ENCODE data around the gene TPR. TPM values are rescaled to one million over a fixed set of nuclear protein-coding genes. Genes with fewer than 3 reads are reported as not detected.

Gene TPR
- total and polyA plus RNA-seq, 2 of the 8 experiments (the other 6 are each of a cell fraction or from before 2014, with no cell fraction given) = 57.1 to 102 TPM

DNA sequence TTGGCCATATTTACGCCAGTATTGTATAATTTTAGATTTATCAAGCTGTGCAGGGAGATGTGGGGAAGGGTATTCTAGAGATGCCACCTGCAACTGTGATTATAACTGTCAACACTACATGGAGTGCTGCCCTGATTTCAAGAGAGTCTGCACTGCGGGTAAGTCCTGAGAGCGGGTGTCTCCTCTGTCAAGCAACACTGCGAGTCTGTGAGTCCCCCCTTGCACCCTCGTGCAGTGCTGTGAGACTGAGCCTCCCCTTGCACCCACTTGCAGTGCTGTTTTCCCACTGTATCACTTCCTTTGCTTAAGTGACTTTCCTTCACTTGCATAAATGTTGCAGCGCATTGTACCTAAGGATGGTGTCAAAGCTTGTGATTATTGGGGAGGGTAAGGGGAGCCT lies 75.0 kb downstream of the TPR start:
- ChIA-PET POLR2A (ENCODE audit: partially characterized antibody) (no interaction called here), CTCF (ENCODE audit: partially characterized antibody) (interaction anchor here (0.9 kb wide), 1 partner anchor 25 kb away, joined by 4 read pairs; no protein-coding TSS in a partner anchor)
- Histone ChIP-seq H3K27ac (ENCODE audit: low read depth, low read length) (no peak overlapping the region), H2BK5ac (ENCODE audit: low read depth, low read length) (no peak overlapping the region), H2BK20ac (ENCODE audit: low read length) (no peak overlapping the region), H4K91ac (replicated peaks; ENCODE audit: insufficient read length, low read length) (no peak overlapping the region), H3K4me2 (ENCODE audit: insufficient read depth in 1 of 2, low read depth in 2 of 2, low read length in 2 of 2) (no peak overlapping the region), H2AK5ac (ENCODE audit: low read depth, low read length) (no peak overlapping the region), H3K14ac (ENCODE audit: insufficient read length) (no peak overlapping the region), H2BK12ac (ENCODE audit: low read depth, low read length) (no peak overlapping the region), H3K23me2 (ENCODE audit: low read depth, low read length) (no peaks in the 10 kb centered on the region), H3K18ac (ENCODE audit: extremely low read depth, low read length) (no peak overlapping the region), H3K9me3 (ENCODE audit: insufficient read depth in 2 of 2, low read depth in 1 of 2, low read length in 1 of 2) (no peaks in the 10 kb centered on the region), H3K4me1 (replicated peaks in 1 of 4; ENCODE audit: control insufficient read depth in 3 of 4, insufficient read depth in 4 of 4, low read length in 3 of 4) (no peaks in the 10 kb centered on the region), H3K27me3 (replicated peaks in 1 of 4; ENCODE audit: control insufficient read depth in 3 of 4, extremely low read depth in 1 of 4, insufficient read depth in 3 of 4, low read length in 3 of 4) (no peaks in the 10 kb centered on the region), H2AFZ (ENCODE audit: low read length) (no peak overlapping the region), H3K56ac (replicated peaks; ENCODE audit: insufficient read length, low read depth, low read length) (no peak overlapping the region), H3K4ac (replicated peaks; ENCODE audit: insufficient read length, low read depth, low read length) (no peak overlapping the region), H4K8ac (ENCODE audit: extremely low read depth, insufficient read depth, low read length) (no peak overlapping the region), H4K20me1 (replicated peaks in 1 of 2; ENCODE audit: control insufficient read depth in 1 of 2, insufficient read depth in 2 of 2, low read length in 2 of 2) (no peaks in the 10 kb centered on the region), H3K79me2 (ENCODE audit: control insufficient read depth in 1 of 2, insufficient read depth in 2 of 2, low read length in 2 of 2) (no peaks in the 10 kb centered on the region), H3K23ac (ENCODE audit: insufficient read length) (no peak overlapping the region), H3K36me3 (ENCODE audit: control insufficient read depth in 2 of 4, insufficient read depth in 4 of 4, low read length in 3 of 4) (no peaks in the 10 kb centered on the region), H3K9ac (replicated peaks in 1 of 4; ENCODE audit: extremely low read depth in 1 of 4, low read depth in 3 of 4, low read length in 3 of 4) (no peak overlapping the region), H3K4me3 (ENCODE audit: extremely low read depth in 1 of 4, insufficient read depth in 2 of 4, low read depth in 3 of 4, low read length in 4 of 4) (no peak overlapping the region), H4K5ac (ENCODE audit: insufficient read length, low read depth, low read length) (no peak overlapping the region), H2BK15ac (ENCODE audit: low read length) (no peak overlapping the region), H3K79me1 (ENCODE audit: low read depth, low read length) (no peaks in the 10 kb centered on the region), H2BK120ac (replicated peaks; ENCODE audit: low read depth, low read length) (no peak overlapping the region)
- FAIRE-seq = no peak
- WGBS, 2 experiments (ENCODE audit: extremely low coverage in 1 of 2, insufficient coverage in 1 of 2, insufficient read length in 1 of 2, insufficient replicate concordance in 2 of 2, low coverage in 1 of 2, low lambda C conversion rate in 2 of 2, missing lambda C conversion rate in 1 of 2) = 92% methylated on average over 6 of the region's 6 CpGs; no CpG with 5 or more reads in 1 of the 2 experiments
- DNase-seq (ENCODE audit: low read depth in 1 of 2, low spot score in 2 of 2) = no peak
- TF ChIP-seq PHF8 (conservative IDR thresholded peaks at IDR 0.05; ENCODE audit: low read depth, low read length) (no peak), GTF2F1 (IDR thresholded peaks at IDR 0.05; ENCODE audit: borderline replicate concordance, low read depth, low read length) (no peak), TAF1 (IDR thresholded peaks at IDR 0.05; ENCODE audit: low read depth, low read length) (no peak), GABPA (IDR thresholded peaks at IDR 0.05; ENCODE audit: borderline replicate concordance, insufficient read depth, low read length) (no peak), RAD21 (IDR thresholded peaks at IDR 0.05 in 1 of 2, conservative IDR thresholded peaks at IDR 0.05 in 1 of 2; ENCODE audit: low read depth in 2 of 2, low read length in 2 of 2) (no peak), SUZ12 (IDR thresholded peaks at IDR 0.05; ENCODE audit: low read length) (no peak), TAF7 (optimal IDR thresholded peaks at IDR 0.05; ENCODE audit: borderline replicate concordance, low read depth, low read length) (no peak)
- TF ChIP-seq, protein P1, sequence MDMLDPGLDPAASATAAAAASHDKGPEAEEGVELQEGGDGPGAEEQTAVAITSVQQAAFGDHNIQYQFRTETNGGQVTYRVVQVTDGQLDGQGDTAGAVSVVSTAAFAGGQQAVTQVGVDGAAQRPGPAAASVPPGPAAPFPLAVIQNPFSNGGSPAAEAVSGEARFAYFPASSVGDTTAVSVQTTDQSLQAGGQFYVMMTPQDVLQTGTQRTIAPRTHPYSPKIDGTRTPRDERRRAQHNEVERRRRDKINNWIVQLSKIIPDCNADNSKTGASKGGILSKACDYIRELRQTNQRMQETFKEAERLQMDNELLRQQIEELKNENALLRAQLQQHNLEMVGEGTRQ (IDR thresholded peaks at IDR 0.05; ENCODE audit: low read length) = no peak
